Mucosa of descending colon (tissue), 3 donors: ENCODE measurements around the gene MAPK13. TPM values are rescaled to one million over a fixed set of nuclear protein-coding genes. Genes with fewer than 3 reads are reported as not detected.
A peak's percentile ranks its signal among the peaks of the same experiment; 100 is the strongest.

ENCODE experiments used
- ATAC-seq: fragments of 200-7000 bp; cut with Tn5 transposase; one replicate; pipeline ENCODE4 v1.9.1; 2020; ENCODE audit warnings: mild to moderate bottlenecking, moderate library complexity
- DNase-seq, 3 donors: peaks; one replicate each; pipeline ENCODE4 v3.0.0-alpha.2; 2020
- H3K36me3 ChIP-seq: fragments of 200-600 bp; one replicate; pipeline ENCODE4 v1.8.0; 2021; ENCODE audit warnings: low read depth, mild to moderate bottlenecking
- H3K4me1 ChIP-seq: fragments of 200-600 bp; one replicate; pipeline ENCODE4 v1.8.0; 2021; ENCODE audit warnings: low read depth, mild to moderate bottlenecking
- H3K4me3 ChIP-seq: fragments of 200-600 bp; one replicate; pipeline ENCODE4 v1.8.0; 2021; ENCODE audit warnings: mild to moderate bottlenecking
- H3K9me3 ChIP-seq: fragments of 200-600 bp; one replicate; pipeline ENCODE4 v1.8.0; 2021; ENCODE audit warnings: mild to moderate bottlenecking
- intact Hi-C, 2 donors: fragments of 100-400 bp; cut with DNase I in 1 of 2; cut with micrococcal nuclease in 1 of 2; formaldehyde crosslinking; loops; one replicate each; pipeline versions ENCODE4 v1.11.0 to v1.11.1; 2022; cut with DNase I, micrococcal nuclease
- total RNA-seq, 3 donors: library from RNA; stranded (reverse); fragmentation: NEBNext Ultra II Directional in 2 of 3; extraction: Animal tissue kit (Norgen Biotek cat#: 25700) in 2 of 3; gene quantifications; one replicate each; pipeline versions ENCODE4 v1.2.1 to v1.2.4, GENCODE V29; 2021 to 2023
- TF ChIP-seq, protein P1 (sequence below): fragments of 200-600 bp; IDR thresholded peaks from one replicate; pipeline ENCODE4 v1.8.0; 2022; ENCODE audit warnings: antibody characterized with exemption, mild to moderate bottlenecking
- donor health status: DM: no; HTN: no; CAD: no; lungs with moderate emphysema.
- donor health status: DM: no; HTN: no; CAD: no.
- donor health status: DM: no; HTN: yes; CAD: no.

MAPK13 gene
- total RNA-seq, 3 donors from 2014 or later: 82.7 to 173 (median 157) TPM

DNA sequence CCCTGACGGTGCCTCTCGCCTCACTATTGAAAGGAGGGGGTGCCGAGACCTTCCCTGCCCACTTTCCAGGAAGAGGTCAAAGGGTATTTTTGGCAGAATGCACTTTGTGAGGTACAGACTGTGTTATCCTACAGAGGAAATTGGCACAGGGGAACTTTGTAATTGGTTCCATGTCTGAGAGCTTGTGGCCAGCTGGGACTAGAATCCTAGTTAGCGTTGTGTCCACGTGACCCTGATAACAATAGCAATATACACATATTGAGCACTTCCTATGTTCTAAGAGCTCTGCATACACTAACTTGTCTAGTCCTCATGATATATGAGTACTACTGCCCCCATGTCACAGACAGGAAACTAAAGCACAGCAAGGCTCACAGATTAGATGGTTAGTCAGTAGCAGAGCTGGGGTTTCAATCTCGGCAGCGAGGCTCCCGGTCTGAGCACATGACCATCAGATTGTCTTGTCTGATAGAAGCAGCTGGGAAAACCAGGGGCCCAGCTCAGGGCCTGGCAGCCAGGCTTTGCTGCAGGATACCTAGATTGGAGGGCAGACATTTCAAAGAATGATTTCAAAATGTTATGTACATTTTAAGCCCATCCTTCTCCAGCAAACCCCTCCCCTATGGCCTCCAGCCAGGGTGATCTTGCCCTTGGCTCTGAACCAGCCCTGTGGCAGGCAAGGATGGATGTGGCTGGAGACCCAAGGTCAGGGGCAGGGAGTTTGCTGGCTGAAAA, 1.4 kb downstream of the MAPK13 start:
- DNase-seq: peak; percentile 70 to 82 (median 82)
- Histone ChIP-seq H3K4me1 (peaks cover 18% of the 10 kb centered on the region), H3K4me3 (peak overlapping the region; percentile 44), H3K9me3 (no peaks in the 10 kb centered on the region), H3K36me3 (peaks cover 4% of the 10 kb centered on the region)
- ATAC-seq: peak; percentile 66
- TF ChIP-seq, protein P1, sequence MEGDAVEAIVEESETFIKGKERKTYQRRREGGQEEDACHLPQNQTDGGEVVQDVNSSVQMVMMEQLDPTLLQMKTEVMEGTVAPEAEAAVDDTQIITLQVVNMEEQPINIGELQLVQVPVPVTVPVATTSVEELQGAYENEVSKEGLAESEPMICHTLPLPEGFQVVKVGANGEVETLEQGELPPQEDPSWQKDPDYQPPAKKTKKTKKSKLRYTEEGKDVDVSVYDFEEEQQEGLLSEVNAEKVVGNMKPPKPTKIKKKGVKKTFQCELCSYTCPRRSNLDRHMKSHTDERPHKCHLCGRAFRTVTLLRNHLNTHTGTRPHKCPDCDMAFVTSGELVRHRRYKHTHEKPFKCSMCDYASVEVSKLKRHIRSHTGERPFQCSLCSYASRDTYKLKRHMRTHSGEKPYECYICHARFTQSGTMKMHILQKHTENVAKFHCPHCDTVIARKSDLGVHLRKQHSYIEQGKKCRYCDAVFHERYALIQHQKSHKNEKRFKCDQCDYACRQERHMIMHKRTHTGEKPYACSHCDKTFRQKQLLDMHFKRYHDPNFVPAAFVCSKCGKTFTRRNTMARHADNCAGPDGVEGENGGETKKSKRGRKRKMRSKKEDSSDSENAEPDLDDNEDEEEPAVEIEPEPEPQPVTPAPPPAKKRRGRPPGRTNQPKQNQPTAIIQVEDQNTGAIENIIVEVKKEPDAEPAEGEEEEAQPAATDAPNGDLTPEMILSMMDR: no peak
- intact Hi-C loops: no loop called here

DNA sequence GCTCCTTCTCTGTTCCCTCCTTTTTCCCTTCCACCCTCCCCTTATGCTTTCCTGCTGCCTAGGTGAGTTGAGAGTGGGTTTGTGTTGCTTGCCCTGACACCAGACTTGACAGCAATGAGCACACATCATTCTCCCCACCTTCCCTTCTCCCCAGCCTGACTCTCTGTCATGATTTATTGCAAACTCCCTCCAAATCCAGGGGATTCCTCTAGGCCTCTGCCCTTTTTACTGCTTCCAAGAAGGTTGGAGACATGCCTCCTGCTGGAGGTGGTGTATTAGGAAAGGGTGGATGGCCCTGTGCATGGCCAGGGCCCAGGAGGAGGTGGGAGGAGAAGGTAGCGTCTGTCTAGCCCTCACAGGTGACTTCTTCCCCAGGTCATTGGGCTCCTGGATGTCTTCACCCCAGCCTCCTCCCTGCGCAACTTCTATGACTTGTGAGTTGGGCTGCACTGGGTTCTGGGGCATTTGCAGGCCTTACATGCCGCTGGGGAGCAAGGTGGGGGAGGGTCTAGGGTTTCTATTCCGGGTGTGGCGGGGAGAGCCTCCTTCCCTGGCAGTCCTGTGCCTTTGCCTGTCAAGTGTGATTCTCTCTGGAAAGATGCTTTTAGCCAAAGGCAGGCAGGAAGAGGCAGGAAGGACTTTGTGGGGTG, 2.1 kb downstream of the MAPK13 start:
- H3K4me1 ChIP-seq: peaks cover 12% of the 10 kb centered on the region
- TF ChIP-seq, protein P1: no peak
- H3K4me3 ChIP-seq: no peak overlapping the region
- DNase-seq: no peak
- no peak for ATAC-seq
- intact Hi-C loops: no loop called here
- peaks cover 4% of the 10 kb centered on the region for H3K36me3 ChIP-seq
- H3K9me3 ChIP-seq: no peaks in the 10 kb centered on the region

DNA sequence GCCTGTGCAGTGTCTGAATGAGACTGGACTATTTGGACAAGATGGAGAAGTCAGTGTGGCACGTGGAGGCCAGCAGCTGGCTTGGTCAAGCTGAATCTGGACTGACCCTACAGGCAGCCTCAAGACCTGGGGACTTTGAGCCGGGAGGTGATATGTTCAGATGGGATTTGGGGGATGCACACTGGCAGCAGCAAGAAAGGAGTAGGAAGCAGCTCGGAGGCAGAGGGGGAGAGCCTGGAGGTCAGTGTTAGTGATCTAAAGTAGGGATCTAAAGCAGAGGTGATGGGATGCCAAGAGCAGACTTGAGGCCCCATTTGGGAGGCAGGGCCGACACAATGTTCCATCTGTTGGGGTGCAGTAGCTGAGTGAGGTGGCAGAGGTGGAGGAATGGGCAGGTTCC, 2.8 kb downstream of the MAPK13 start:
- H3K36me3 ChIP-seq: peaks cover 7% of the 10 kb centered on the region
- ATAC-seq (no peak), DNase-seq (no peak)
- no peaks in the 10 kb centered on the region for H3K9me3 ChIP-seq
- no peak overlapping the region for H3K4me3 ChIP-seq
- intact Hi-C loops: no loop called here
- H3K4me1 ChIP-seq: peaks cover 12% of the 10 kb centered on the region
- TF ChIP-seq, protein P1: no peak

DNA sequence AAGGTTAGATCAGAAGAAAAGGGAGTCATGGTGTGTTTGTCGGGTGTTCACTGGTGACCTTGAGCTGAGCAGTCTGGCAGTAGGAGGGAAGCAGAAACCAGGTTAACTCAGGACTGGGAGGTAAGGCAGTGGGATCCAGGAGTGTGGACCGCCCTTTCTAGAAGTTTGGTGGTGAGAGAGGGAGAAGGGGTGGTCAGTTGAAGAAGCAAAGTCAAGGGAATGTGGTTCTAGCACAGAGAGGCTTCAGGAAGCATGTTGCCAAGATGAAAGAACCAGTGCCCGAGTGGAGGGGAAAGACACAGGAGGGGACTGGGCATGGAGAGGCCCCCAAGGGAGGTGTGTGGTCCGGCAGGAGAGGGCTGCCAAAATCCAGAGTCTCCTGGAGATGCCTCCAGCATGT, 3.6 kb downstream of the MAPK13 start:
- DNase-seq: no peak
- Histone ChIP-seq H3K36me3 (peaks cover 13% of the 10 kb centered on the region), H3K9me3 (no peaks in the 10 kb centered on the region), H3K4me3 (no peak overlapping the region), H3K4me1 (peaks cover 12% of the 10 kb centered on the region)
- TF ChIP-seq, protein P1: no peak
- ATAC-seq: no peak
- intact Hi-C loops: no loop called here

- Histone ChIP-seq H3K9me3 (no peaks in the 10 kb centered on the region), H3K36me3 (peaks cover 13% of the 10 kb centered on the region), H3K4me1 (peaks cover 12% of the 10 kb centered on the region), H3K4me3 (no peak overlapping the region)
- ATAC-seq (no peak), DNase-seq (no peak)
- TF ChIP-seq, protein P1: no peak
- intact Hi-C loops: no loop called here
Observed at GRCh38 chr6:36135053-36135731, 4.9 kb downstream of the MAPK13 start.
